PC-9 (cell line): ENCODE data around the gene CEP85L. TPM values are rescaled to one million over a fixed set of nuclear protein-coding genes. Genes with fewer than 3 reads are reported as not detected.

Source experiments
- BruUV-seq: library from RNA; stranded (reverse); fragments of 400-500 nt; replicated peaks from 2 replicates; lab custom pipeline; 2021; lab: Mats Ljungman, UMichigan
- CTCF ChIA-PET: fragments of 300-600 bp; sonication (Branson Sonifier 250); formaldehyde crosslinking; loops from one replicate; lab custom pipeline; 2022; ENCODE audit warnings: antibody characterized with exemption; lab: Charles Lee
- POLR2A ChIA-PET: fragments of 300-600 bp; sonication (Branson Sonifier 250); formaldehyde crosslinking; loops from one replicate; lab custom pipeline; 2022; ENCODE audit warnings: antibody characterized with exemption; ENCODE audit not compliant: unreplicated experiment; lab: Charles Lee
- DNase-seq, 2 experiments: peaks; one replicate each; pipeline versions ENCODE4 v3.0.0 to v3.0.0-alpha.2; 2015 to 2022; ENCODE audit warnings: mixed read lengths in 1 of 2
- H2AFZ ChIP-seq: fragments of 200-600 bp; sonication (generic); 2 replicates; pipeline ENCODE4 v1.8.1; 2017; ENCODE audit warnings: antibody characterized with exemption
- H3F3A ChIP-seq: fragments of 200-600 bp; sonication (generic); 2 replicates; pipeline ENCODE4 v1.8.1; 2017; ENCODE audit warnings: antibody characterized with exemption, mild to moderate bottlenecking, low read depth; ENCODE audit not compliant: insufficient read depth
- H3K27ac ChIP-seq: fragments of 200-600 bp; sonication (generic); 2 replicates; pipeline ENCODE4 v1.6.1; 2016; ENCODE audit warnings: mixed run types
- H3K27me3 ChIP-seq: fragments of 200-600 bp; sonication (generic); 2 replicates; pipeline ENCODE4 v1.6.1; 2016; ENCODE audit warnings: low read depth, mixed run types; ENCODE audit not compliant: insufficient read depth
- H3K36me3 ChIP-seq: fragments of 200-600 bp; sonication (generic); 2 replicates; pipeline ENCODE4 v1.6.1; 2016; ENCODE audit warnings: low read depth, mixed run types
- H3K4me1 ChIP-seq: fragments of 200-600 bp; sonication (generic); replicated peaks from 2 replicates; pipeline ENCODE4 v1.6.1; 2016; ENCODE audit warnings: mixed run types; ENCODE audit not compliant: insufficient read depth
- H3K4me2 ChIP-seq: fragments of 200-600 bp; sonication (generic); 2 replicates; pipeline ENCODE4 v1.6.1; 2017; ENCODE audit warnings: mixed run types
- H3K4me3 ChIP-seq: fragments of 200-600 bp; sonication (generic); 2 replicates; pipeline ENCODE4 v1.6.1; 2016; ENCODE audit warnings: mixed run types
- H3K79me2 ChIP-seq: fragments of 200-600 bp; sonication (generic); 2 replicates; pipeline ENCODE4 v1.6.1; 2017; ENCODE audit warnings: low read depth, mixed run types
- H3K9me2 ChIP-seq: fragments of 200-600 bp; sonication (generic); 2 replicates; pipeline ENCODE4 v1.8.1; 2017; ENCODE audit warnings: mild to moderate bottlenecking; ENCODE audit not compliant: insufficient read depth
- H3K9me3 ChIP-seq: fragments of 200-600 bp; sonication (generic); 2 replicates; pipeline ENCODE4 v1.8.1; 2016; ENCODE audit warnings: low read depth; ENCODE audit not compliant: insufficient read depth
- H4K20me1 ChIP-seq: fragments of 200-600 bp; sonication (generic); 2 replicates; pipeline ENCODE4 v1.8.1; 2017; ENCODE audit not compliant: insufficient read depth
- CTCF ChIP-seq: fragments of 200-600 bp; sonication (generic); conservative IDR thresholded peaks from 2 replicates; pipeline ENCODE4 v1.6.1; 2017; ENCODE audit warnings: mixed run types, antibody characterized with exemption, mild to moderate bottlenecking, moderate library complexity
- EZH2 ChIP-seq: fragments of 200-600 bp; sonication (generic); IDR thresholded peaks from 2 replicates; pipeline ENCODE4 v1.8.0; 2017; ENCODE audit warnings: antibody characterized with exemption, low read depth
- intact Hi-C: fragments of 100-400 bp; cut with micrococcal nuclease; formaldehyde crosslinking; loops from one replicate; pipeline ENCODE4 v1.10.0; 2022; ENCODE audit not compliant: unreplicated experiment
- total RNA-seq: library from RNA; stranded (reverse); gene quantifications from 2 replicates; pipeline ENCODE4 v1.2.3, GENCODE V29; 2021

CEP85L gene
- total RNA-seq, 1 experiment from 2014 or later = 3.0 TPM

- intact Hi-C loops = no loop called here
- Histone ChIP-seq H3K79me2 (peaks cover 13% of the 10 kb centered on the region; the same call in 1 of the 2 replicates), H3F3A (peaks cover 14% of the 10 kb centered on the region), H3K4me2 (no peak overlapping the region), H3K27ac (no peak overlapping the region), H3K9me3 (no peaks in the 10 kb centered on the region), H3K4me3 (no peak overlapping the region), H4K20me1 (no peaks in the 10 kb centered on the region), H3K36me3 (peaks cover 4% of the 10 kb centered on the region; the same call in 1 of the 2 replicates), H2AFZ (no peak overlapping the region), H3K9me2 (no peaks in the 10 kb centered on the region), H3K27me3 (no peaks in the 10 kb centered on the region), H3K4me1 (peaks cover 15% of the 10 kb centered on the region)
- ChIA-PET CTCF (no interaction called here), POLR2A (no interaction called here)
- DNase-seq = no peak
- no peak for TF ChIP-seq EZH2
- no peak for TF ChIP-seq CTCF
- no TSS peak for BruUV-seq
Observed at GRCh38 chr6:118674772-118675171, 23.4 kb upstream of the CEP85L start.

DNA sequence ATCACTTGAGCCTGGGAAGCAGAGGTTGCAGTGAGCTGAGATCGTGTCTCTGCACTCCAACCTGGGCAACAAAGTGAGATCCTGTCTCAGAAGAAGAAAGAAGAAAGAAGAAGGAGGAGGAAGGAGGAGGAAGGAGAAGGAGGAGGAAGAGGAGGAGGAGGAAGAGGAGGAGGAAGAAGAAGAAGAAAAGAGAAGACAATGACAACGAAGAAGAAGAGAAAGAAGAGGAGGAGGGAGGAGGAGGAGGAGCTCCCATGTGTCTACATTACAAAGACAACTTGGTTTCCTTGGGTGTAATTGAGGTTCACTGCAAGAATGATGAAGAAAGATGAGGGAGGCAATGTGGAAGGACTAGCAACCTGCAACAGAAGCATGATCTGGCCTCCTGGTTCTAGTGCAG lies 21.3 kb upstream of the CEP85L start:
- no TSS peak for BruUV-seq
- no peaks in the 10 kb centered on the region for H3K27me3 ChIP-seq

DNA sequence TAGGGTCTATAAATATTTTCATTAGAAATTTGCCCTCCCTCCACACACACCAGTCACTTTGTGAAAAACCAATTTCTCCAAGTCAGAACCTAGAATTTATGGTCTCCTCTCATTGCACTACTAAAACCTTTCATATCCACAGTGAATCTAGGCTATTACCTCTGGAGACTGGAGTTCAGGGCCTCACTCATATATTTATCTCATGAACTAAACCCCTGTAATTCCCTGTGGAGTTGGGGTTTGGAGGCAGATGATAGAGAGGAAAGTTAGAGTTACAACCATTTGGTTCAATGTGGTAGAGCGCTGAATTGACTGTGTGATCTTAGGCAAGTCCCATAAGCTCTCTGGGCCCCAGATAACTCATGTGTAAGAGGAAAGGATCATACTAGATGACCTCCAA lies 18.2 kb upstream of the CEP85L start:
- 0 out of 2 replicates have a peak, but pooled peaks cover 12% of the 10 kb centered on the region for H3K79me2 ChIP-seq
- no peaks in the 10 kb centered on the region for H4K20me1 ChIP-seq
- no peak overlapping the region for H2AFZ ChIP-seq
- TF ChIP-seq CTCF (no peak), EZH2 (no peak)
- CTCF ChIA-PET = no interaction called here
- H3F3A ChIP-seq = peaks cover 16% of the 10 kb centered on the region; the same call in 1 of the 2 replicates
- H3K4me3 ChIP-seq = no peak overlapping the region
- intact Hi-C loops = no loop called here
- no TSS peak for BruUV-seq
- peaks cover 17% of the 10 kb centered on the region for H3K4me1 ChIP-seq
- H3K9me3 ChIP-seq = no peaks in the 10 kb centered on the region
- H3K27me3 ChIP-seq = no peaks in the 10 kb centered on the region
- no peak for DNase-seq
- H3K27ac ChIP-seq = peak overlapping the region; percentile 24
- POLR2A ChIA-PET = no interaction called here
- H3K36me3 ChIP-seq = no peaks in the 10 kb centered on the region
- H3K4me2 ChIP-seq = 0 out of 2 replicates have a peak overlapping the region, but pooled peaks have one; percentile 7
- H3K9me2 ChIP-seq = no peaks in the 10 kb centered on the region

More for the DNA sequence above, 21.3 kb upstream of the CEP85L start:
- no peak overlapping the region for H3K4me2 ChIP-seq
- peaks cover 17% of the 10 kb centered on the region for H3K4me1 ChIP-seq
- no peaks in the 10 kb centered on the region for H3K9me2 ChIP-seq
- no peaks in the 10 kb centered on the region for H4K20me1 ChIP-seq
- no peak overlapping the region for H3K27ac ChIP-seq
- ChIA-PET CTCF (no interaction called here), POLR2A (no interaction called here)
- no peak for DNase-seq
- H3K36me3 ChIP-seq = no peaks in the 10 kb centered on the region
- no peaks in the 10 kb centered on the region for H3K9me3 ChIP-seq
- no peak for TF ChIP-seq EZH2
- no peak for TF ChIP-seq CTCF
- H3K79me2 ChIP-seq = 0 out of 2 replicates have a peak, but pooled peaks cover 15% of the 10 kb centered on the region
- intact Hi-C loops = no loop called here
- H2AFZ ChIP-seq = no peak overlapping the region
- peaks cover 16% of the 10 kb centered on the region; the same call in 1 of the 2 replicates for H3F3A ChIP-seq
- H3K4me3 ChIP-seq = no peak overlapping the region
